ENCODE measurements around the gene DRC1.

DRC1 gene

GRCh38 chr2:26399771-26400376 is 1.8 kb upstream of the DRC1 start:
- DNase-seq (ENCODE audit: low read depth in 2 of 2): no peak

DNA sequence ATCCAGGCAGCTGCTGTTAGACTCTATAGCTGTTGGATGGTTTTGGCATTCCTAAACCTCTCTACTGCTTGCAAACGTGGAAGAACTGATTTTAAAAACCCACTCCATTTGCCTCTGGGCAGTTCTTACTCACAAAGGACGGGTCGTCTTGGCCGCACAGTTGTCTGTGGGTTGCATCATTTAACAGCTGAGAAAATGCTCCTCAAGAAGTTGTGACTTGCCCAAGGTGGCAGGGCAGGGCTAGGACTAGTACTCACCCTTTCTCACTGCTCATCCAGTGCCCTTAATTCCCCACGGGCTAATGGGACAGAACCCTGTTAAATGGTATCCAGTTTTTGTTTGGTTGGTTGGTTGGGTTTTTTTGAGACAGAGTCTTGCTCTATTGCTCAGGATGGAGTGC is 997 bp upstream of the DRC1 start:
- DNase-seq (ENCODE audit: low read depth in 2 of 2): no peak

DNA sequence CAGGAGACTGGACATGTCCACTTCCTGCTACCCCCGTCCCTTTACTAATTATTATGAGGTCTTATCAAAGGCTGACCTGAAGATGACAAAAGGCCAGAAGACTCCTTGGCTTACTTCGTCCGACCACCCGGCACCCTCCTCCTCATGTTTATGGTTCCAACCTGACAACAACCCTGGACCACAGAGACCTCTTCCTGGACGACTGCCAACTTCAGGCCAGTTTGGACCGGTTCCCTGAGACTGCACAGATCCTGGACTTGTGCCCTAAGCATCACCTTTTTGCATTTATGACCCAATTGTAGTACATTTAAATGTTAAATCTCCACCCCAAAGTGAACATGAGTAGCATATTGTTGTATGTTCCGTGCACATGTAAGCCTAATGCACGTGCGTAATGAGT is 5.8 kb downstream of the DRC1 start:
- DNase-seq (ENCODE audit: low read depth in 2 of 2): no peak

- no peak for DNase-seq (ENCODE audit: low read depth in 2 of 2)
Measured at GRCh38 chr2:26409785-26410184, 8.1 kb downstream of the DRC1 start.

GRCh38 chr2:26410764-26411243 is 9.1 kb downstream of the DRC1 start:
- no peak for DNase-seq (ENCODE audit: low read depth in 2 of 2)

DNA sequence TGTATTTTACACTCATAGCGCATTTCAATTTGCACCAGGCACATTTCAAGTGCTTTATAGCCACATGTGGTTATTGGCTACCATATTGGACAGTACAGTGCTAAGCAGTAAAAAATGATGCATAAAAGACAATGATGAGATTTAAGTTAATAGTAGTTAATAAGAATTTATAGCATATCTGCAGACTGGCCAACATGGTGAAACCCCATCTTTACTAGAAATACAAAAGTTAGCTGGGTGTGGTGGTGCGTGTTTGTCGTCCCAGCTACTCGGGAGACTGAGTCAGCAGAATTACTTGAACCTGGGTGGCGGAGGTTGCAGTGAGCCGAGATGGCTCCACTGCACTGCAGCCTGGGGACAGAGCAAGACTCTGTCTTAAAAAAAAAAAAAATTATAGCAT is 9.7 kb downstream of the DRC1 start:
- DNase-seq (ENCODE audit: low read depth in 2 of 2): no peak

DNA sequence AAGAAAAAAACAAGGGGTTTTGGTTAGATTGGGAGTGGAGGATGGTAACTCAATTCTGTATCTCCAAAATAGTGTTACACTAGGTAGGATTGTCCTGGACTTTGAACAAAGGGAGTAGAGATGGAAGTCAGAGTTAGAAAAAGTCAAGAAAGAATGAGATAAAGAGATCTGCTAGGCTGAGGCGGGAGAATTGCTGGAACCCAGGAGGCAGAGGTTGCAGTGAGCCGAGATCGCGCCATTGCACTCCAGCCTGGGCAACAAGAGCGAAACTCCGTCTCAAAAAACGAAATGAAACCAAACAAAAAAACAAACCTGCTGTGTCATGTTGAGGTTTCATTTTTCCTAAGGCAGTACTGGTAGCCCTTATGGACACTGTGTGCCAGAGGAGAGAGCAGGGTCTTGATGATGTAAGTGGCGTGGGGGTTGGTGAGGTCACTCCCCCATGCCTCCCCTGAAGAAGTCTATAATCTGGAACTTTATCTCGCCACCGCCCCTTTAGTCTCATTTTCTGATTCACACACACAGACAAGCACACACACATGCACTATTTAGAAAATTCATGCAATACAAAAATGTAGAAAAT is 10.5 kb downstream of the DRC1 start:
- DNase-seq (ENCODE audit: low read depth in 2 of 2): no peak

DNA sequence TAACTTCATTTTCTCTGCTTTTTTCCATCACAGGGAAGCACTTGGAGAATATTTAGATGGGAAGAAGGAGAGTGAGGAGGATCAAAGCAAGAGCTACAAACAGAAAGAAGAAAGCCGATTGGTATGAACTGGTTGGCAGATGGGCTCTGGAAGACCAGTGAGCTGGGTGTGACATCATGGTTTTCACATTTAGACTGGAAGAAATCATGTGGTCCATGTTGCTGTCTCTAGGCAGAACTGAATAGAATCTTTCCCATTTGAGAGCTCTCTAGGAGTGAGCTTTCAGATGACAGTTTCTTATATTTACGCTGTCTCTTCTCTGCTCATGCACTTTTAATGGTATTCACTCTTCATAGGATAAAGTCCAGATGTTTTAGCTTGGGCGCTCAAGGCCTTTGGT is 12.6 kb downstream of the DRC1 start:
- DNase-seq (ENCODE audit: low read depth in 2 of 2): no peak

- no peak for DNase-seq (ENCODE audit: low read depth in 2 of 2)
Measured at GRCh38 chr2:26421961-26422360, 20.2 kb downstream of the DRC1 start.

DNA sequence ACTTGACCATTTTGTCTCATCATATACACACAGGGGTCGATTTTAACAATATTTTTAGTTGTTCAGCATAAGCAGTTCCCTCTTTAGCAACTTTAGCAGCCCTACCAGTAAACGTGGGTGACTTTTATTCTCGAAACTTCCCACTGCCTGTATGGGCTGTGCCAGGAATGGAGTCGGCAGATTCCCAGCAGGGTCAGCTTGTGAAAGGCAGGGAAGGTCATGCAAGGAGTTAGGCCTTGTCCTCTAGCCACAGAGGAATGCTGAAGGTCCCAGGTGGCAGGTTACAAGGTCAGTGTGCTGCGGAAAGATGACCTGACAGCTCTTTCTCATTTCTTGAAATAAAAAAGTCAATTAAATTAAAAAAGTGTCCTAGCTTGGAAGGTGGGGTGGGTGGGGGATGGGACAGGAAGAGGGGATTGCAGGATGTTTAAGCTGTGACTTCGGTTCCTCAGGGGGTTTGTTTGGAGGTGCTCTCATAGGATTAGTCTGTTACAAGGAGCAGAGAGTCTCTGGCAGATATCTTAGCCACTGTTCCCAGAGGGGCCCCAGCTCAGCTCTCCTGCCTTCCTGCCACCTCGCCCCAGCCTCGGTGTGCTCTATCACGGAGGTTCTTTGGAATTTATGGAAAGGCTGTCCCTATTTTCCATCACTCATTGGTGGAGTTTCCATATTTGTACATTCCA is 21.4 kb downstream of the DRC1 start:
- no peak for DNase-seq (ENCODE audit: low read depth in 2 of 2)

DNA sequence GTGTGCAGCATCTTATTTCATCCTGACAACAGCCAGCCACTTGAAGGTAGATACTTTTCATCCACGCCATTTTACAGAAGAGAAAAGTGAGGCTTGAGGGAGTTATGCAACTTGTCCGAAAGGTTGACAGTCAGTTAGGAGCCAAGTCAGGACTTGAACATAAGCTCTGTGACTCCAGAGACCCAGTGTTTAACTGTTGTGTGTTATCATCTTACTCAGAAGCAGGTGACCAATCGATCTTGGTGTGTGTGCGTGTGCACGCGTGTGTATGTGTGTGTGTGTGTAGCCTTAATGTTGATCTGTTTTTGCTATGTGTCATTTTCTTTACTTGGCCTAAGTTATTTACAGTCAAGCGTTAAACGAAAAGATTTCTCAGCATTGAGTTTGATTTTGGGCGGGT is 22.0 kb downstream of the DRC1 start:
- DNase-seq (ENCODE audit: low read depth in 2 of 2): no peak

GRCh38 chr2:26424221-26424620 is 22.5 kb downstream of the DRC1 start:
- no peak for DNase-seq (ENCODE audit: low read depth in 2 of 2)

DNA sequence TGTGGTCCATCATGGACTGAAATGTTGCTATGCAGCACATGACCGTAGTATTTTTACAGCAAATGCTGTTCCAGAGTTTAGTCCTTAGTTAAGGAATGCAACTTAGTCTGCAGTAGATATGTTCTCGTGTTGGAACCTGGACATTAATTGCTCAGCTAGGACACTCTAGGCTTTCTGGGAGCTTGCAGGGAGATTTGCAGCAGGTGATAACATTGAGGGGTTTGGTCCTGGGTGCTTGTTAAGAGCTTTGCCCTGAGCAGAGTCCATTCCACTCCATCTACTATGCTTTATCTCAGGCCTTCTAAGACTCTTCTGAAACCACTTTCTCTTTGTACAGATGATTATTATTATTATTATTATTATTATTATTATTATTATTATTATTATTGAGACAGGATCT is 27.1 kb downstream of the DRC1 start:
- no peak for DNase-seq (ENCODE audit: low read depth in 2 of 2)

DNA sequence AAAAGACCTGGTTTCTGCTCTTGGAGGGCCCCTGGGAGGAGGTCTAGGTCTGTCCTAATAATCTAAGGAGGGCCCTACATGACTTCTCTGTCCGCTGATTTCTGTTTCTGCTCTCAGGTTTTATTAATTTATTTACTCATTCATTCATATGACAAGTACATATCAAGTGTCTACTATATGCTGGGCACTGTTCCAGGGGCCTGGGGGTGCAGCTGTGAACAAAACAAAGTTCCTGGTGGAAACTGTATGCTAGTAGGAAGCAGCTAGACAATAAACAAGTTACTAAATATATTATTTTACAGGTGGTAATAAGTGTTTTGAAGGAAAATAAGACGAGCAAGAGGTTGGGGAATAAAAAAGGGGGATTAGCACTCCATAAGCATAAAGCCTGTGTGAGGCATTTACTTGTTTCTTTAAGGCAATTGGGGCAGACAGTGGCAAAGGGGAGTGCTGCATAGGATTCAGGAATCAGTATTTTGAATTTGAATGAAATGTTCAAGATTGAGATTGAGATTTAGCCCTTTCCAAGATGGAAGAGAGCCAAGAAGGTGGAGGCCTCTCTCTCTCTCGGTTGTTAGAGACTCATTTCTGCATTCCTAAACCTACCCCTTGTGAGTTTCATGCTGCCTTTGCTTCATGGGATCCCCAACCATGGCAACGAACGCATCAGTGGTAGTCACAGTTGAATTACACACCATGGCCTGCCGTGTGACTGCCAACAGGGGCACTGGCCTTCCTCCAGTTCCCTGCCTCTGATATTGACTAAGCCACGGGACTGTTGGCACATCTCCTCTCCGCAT is 28.3 kb downstream of the DRC1 start:
- DNase-seq (ENCODE audit: low read depth in 2 of 2): no peak

DNA sequence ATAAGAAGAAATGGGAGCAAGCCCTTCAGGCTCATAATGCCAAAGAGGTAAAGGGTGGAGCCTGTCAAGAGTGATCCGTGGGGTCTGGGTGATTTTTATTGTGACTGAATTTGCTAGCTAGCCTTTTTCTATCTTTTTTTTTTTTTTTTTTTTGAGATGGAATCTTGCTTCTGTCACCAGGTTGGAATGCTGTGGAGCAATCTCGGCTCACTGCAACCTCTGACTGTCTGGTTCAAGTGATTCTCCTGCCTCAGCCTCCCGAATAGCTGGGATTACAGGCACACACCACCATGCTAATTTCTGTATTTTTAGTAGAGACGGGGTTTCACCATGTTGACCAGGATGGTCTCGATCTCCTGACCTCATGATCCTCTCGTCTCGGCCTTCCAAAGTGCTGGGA is 29.1 kb downstream of the DRC1 start:
- no peak for DNase-seq (ENCODE audit: low read depth in 2 of 2)

GRCh38 chr2:26432363-26432762 is 30.6 kb downstream of the DRC1 start:
- no peak for DNase-seq (ENCODE audit: low read depth in 2 of 2)

GRCh38 chr2:26432859-26433258 is 31.1 kb downstream of the DRC1 start:
- DNase-seq (ENCODE audit: low read depth in 2 of 2): no peak

- no peak for DNase-seq (ENCODE audit: low read depth in 2 of 2)
Measured at GRCh38 chr2:26435106-26435505, 33.4 kb downstream of the DRC1 start.

- DNase-seq (ENCODE audit: low read depth in 2 of 2): no peak
Measured at GRCh38 chr2:26438526-26438925, 36.8 kb downstream of the DRC1 start.

GRCh38 chr2:26438926-26439325 is 37.2 kb downstream of the DRC1 start:
- DNase-seq (ENCODE audit: low read depth in 2 of 2): no peak

DNA sequence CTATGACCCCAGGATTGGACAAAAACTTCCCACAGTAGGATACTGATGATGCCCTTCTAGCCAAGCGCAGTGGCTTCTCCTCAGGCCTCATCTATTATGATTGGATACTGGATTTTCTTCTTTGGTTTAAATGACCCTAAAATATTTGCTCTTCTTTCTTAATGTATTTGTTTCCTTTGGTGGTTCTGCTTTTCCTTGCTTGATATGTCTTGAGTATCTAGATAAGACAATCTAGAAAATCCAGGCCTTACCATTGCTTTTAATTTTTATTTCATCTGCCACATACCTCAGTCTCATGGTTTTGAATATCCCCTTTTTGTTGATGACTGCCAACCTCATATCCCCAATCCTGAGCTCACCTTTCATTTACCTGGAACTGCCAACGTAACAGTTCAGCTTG is 40.6 kb downstream of the DRC1 start:
- no peak for DNase-seq (ENCODE audit: low read depth in 2 of 2)

DNA sequence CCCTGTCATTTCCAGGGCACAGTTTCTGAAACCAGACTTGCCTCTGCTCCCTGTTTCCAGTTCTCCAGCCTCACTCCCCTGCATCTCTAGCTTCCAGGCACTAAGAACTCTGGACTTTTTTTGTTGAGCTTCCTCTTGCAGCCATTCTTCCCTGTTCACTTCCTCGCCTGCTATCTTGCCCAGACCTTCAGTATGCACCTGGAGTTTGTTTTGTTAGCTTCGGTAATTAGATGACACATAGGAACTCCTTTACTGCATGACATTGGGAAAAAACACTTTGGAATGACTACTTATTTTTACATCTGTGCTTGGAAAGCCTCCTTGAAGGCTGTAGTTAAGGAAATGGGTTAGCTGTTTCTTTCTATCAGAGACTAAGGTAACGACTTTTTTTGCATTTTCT is 41.0 kb downstream of the DRC1 start:
- no peak for DNase-seq (ENCODE audit: low read depth in 2 of 2)

DNA sequence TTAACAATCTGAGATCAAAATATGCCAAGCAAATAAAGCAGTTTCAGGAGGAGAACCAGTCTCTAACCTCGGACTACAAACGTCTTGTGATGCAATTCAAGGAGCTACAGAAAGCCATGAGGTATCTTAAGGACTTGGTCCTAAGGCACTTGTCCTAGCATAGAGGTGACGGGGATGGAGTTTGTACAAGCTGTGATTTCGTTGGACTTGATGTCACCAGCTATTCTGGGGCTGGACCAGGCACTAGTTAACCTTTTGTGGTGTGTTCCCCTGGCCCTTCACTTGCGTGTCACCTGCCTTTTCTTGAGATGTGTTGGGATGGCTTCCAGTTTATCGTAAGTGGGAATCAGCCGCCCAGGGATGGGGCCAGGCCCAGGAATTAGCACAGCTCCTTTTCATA is 42.5 kb downstream of the DRC1 start:
- DNase-seq (ENCODE audit: low read depth in 2 of 2): no peak
